NCI-H2081 (cell line): ENCODE results near the gene ADAP1.

ENCODE experiments used
- DNase-seq, 2 experiments: peaks; one replicate each; lab custom pipeline; 2025; lab: John Stamatoyannopoulos, UW

ADAP1 gene

DNA sequence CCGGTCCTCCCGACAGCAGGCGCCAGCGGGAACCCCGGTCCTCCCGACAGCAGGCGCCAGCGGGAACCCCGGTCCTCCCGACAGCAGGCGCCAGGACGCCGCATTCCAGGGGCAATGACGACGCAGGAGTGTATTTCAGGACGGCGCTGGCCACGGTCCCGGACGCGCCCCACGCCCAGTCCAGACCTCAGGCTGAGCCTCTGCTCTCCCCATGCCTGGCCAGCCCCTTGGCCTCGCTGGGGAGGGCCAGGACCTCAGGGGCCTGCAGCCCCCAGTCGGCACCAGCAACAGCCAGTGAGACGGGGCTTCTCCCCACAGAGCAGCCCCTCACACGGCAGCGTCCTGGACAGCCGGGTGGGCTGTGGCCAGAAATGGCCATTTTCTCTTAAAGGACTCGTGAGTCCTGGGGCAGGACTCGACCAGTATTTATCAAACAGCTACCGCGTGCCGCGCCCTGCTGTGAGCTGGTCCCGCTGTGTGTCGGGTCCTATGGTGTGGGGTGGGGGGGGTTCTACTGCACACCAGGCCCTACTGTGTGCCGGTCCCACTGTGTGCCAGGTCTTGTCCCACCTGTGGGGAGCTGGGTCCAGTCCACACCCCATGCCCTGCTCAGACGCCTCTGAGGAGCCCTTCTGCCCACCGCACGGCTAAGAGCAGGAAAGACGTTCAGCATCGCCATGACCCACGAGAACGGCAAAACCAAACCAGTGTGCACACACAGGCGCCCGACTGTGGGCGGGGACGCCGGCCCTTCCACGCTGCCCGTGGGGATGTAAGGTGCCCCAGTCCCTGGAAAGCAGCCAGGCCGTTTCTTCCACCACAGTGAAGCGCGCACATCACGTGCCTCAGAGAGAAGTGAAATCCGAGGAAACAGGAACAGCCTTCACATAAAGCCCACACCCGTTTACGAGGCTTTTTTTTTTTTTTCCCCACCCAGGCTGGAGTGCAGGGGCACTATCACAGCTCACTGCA, 44.8 kb downstream of the ADAP1 start:
- no peak for DNase-seq

DNA sequence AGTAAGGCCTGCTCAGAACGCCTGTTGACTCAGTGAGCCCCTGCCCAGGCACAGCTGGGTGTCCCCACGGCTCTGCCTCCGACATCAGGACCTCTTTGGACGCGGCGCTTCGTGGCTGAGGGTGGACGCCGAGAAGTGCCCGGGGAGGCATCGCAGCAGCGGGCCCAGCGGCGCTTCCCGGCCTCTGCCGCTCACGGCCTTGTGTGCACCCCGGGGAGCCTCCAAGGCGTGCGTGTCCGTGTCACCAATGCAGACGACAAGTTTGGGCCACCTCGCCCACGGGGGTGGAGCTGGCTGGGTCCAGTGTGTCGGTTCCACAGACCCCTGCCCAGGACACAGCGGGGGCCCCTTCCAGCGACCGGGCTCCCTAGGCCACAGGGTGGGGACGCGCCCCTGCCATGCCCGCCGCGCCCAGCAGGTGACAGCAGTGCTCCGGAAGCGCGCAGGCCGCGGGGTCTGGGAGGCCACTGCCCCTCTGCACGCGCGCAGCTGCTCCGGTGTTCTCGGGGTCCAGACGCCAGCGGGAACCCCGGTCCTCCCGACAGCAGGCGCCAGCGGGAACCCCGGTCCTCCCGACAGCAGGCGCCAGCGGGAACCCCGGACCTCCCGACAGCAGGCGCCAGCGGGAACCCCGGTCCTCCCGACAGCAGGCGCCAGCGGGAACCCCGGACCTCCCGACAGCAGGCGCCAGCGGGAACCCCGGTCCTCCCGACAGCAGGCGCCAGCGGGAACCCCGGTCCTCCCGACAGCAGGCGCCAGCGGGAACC, 45.7 kb downstream of the ADAP1 start:
- peak; percentile 21 to 29 for DNase-seq

DNA sequence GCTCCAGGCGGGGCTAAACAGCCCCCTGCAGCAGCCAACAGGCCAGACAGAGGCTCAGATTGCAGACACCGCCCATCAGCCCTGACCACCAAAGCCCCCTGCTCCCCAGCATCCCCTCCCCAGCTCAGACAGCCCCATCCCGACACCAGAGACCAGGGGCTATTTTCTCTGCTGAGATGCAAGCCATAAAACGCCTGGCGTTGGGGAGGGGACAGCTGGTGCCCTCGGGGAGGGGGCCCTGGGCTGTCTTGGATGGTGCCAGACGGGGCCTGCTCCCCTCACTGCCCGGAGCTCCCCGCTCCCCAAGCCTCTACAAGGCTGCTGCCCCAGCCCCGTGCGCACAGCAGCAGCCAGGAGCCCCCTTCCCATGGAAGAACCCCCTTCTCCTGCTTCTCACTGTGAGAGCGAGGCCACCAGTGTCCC, 46.3 kb downstream of the ADAP1 start:
- no peak for DNase-seq

DNA sequence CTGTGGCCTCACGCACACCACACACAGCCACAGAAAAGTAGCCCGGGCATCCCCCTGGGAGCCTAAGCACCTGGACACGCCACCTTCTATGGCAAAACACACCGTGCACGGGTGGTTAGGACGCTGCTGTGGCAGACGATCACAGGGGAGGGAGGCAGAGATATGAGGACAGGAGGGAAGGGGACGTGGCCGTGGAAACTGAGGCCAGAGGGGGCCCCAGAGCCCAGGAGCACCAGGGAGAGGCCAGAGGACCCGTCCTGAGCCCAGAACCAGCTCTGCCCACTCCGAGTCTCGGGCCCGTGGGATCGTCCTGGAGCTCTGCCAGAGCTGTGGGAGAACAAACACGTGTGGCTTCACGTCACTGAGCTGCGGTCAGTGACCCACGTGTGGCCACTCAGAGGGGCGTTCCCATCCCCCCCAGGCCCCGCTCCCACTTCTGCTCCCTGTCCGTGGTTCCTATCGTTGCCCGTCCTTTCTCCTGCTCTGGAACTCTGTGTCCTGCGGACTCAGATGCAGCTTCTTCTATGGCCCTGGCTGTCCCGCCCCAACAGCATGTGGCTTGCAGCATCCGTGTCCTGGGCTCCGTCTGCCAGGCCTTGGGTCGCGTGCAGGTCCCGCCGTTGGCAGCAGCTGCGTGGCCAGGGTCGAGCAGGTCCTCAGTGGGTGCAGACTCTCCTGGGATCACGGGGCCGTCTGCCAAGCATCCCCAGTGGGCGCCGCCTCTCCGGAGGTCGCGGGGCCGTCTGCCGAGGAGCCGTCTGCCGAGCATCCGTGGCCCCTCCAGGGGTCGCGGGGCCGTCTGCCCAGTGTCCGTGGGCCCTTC, 47.1 kb downstream of the ADAP1 start:
- no peak for DNase-seq

DNA sequence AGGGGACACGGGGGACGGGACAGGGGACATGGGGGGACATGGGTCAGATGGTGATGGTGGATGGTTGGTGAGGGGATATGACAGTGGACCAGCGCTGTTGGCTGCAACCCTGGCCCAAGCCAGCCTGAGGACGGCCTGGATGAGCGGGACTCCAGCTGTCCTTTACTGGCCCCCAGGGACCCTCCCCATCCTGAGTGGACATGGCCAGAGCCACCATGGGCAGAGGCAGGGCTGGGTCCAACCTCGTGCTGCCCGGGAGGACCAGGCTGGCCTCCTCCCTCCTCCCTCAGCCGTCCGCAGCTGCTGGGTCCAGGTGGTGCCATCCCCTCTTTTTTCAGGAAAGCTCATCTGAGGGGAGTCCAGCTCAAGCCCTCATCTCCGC, 47.7 kb downstream of the ADAP1 start:
- DNase-seq, result no peak

DNA sequence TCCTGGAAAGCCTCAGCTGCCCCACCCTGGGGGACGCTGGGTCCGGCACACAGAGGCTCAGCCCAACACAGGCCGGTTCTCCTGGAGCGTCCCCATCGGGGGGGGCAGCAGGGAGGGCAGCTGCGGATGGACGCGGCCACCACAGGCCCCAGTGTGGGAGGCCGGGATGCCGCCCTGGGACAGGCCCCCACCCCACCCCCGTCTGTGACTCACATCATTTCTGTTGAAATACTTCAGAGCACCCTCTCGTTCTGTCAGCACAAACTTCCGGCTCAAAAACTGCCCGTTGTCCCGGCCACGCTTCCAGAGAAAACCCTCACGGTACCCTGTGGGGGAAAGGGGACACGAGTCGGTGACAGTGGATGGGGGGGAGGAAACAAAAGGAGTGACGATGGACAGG, 49.6 kb downstream of the ADAP1 start:
- no peak for DNase-seq

DNA sequence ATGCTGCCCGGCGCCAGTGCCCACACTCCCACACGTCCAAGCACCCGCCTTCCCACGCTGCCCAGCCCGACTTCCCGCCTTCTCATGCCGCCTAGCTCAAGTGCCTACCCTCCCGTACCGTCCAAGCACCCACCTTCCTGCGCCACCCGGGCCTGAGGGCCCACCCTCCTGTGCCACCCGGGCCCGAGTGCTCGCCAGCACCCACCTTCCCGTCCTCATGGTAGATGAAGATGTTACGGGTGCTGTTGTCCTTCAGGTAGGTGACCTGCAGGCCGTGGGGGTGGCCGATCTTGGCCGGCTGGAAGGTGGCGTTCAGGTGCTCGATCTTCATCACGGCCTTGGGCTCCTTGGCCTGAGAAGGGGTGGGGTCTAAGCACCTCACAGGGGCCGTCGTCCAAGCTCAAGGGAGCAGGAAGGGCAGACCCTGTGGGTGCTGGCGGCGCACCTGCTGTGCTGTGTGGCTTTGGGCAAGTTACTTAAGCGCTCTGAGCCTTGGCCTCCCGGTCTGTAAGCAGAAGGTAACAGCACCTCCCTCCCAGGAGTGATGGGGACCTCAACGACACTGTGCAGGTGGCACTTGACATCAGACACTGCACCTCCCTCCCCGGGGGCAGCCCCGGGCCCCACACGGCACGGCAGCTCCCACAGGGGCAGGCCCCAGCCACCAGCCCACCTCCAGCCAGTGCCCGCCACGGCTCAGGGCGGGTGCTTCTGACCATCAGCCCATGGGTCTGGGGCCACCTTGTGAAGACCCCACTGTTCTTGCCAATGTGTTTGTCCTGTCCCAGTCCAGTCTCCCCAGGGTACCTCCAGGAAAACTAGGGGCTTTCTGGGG, 50.3 kb downstream of the ADAP1 start:
- no peak for DNase-seq

DNA sequence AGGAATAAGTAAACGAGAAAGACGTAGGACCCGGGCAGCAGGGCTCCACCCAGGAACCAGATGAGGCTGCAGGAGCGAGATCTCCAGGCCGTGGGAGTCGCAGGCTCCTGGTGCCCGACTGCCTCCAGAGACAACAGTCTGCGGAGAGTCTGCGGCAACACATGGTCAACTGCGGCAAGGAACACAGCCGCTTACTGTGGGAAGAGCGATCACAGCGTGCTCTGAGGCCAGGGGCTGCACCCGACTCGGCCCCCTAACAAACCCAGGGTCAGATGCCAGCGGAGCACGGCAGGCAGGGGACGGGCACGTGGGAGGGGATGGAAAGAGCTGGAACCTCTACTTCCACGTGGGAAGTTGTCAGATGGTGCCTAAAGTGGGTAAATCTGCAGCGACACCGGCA, 51.5 kb downstream of the ADAP1 start:
- no peak for DNase-seq

DNA sequence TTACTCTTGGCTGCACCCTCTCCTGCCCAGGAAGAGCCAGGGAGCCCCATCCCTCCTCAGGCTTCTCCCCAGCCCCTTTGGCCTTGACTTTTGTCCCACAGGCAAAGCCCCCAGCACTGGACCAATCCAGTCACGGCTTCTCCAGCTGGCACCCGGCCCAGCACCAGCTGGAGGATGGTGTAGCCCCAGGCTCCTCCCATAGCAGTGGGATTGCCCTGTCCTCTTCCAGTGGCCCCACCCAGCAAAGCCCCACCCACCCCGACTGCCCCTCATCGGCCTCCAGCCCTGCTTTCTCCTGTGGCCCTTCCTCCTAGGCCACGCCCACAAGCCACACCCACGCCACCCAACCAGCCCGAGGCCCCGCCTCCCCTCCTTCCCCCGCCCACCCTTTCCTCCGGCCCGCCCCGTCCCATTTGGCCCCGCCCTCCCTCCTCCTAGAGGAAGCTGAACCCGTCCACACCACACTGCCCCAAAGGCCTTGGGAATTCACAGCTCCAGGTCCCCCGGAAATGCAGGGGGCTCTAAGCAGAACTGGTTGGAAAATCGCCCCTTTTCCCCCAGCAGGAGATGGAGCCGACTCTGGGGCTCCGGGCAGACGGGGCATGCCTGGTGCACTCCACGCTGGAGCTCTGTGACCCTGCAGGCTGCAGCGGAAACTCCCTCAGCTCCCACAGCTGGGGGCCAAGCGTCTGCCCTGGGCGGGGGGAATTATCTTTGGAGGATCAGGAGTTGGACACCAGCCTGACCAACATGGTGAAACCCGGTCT, 52.9 kb downstream of the ADAP1 start:
- DNase-seq, result peak; percentile 52 to 55

DNA sequence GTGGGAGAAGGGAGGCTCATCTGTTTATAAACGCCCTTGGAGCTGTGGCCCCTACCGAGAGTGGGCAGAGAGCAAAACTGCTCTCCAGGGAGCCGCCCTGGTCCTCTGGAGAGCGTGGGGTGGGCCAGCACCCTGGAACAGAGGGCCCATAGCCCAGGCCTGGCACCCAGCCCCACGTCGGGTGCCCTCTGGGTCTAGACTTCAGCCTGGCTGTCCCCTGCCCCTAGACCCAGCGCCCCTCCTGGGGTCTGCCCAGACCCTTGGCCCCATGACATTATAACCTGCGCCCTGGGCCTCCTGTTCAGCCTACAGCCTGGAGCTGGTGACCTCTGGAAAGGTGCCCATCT, 53.5 kb downstream of the ADAP1 start:
- no peak for DNase-seq

DNA sequence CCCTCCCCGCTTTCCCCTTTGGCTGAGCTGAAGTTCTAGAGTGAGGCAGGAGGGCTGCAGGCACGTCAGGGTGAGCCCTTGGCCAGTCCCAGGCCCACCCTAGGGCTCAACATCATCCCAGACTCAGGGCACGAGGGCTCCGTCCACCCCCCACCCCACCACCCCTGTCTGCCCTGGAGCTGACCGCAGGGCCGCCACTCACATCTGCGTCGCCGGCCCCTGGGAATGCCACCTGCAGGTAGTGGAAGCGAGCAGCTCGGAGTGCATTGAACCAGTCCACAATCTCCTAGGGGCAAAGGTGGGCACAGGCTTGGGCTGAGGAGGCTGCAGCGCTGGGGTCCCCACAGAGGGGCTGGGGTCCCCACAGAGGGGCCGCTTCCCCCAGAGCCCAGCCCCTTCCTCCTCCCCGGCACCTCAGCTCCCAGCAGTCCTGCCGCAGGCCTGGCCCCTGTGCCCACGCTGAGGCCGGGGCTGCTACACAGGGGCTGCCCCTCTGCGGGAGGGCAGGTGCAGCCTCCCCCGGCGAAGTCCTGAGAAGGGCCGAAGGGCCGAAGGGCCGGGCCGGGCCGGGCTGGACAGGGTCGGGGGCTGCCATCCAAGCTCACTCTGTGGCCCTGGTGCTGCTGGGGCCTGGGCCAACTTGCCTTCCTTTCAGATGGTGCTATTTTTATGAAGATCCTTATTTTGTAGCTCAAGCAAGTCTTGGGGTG, 54.0 kb downstream of the ADAP1 start:
- DNase-seq, result no peak

DNA sequence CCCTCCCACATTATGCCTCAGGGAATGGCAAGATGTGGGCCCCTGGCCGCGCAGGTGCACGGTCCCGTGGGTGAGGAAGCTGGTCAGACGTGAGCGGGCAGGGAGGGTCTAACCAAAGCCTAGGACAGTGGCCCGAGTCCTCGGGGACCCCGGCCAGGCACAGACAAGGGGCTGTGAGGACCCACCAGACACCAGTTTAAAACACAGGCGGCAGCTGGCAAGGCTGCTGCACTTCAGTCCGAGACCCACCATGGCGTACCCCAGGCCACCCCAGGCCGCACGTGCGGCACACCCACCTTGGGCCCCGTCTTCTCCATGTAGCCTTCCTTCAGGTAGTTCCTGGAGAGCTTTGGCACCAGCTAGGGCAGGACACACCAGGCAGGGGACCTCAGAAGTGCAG, 54.7 kb downstream of the ADAP1 start:
- no peak for DNase-seq

DNA sequence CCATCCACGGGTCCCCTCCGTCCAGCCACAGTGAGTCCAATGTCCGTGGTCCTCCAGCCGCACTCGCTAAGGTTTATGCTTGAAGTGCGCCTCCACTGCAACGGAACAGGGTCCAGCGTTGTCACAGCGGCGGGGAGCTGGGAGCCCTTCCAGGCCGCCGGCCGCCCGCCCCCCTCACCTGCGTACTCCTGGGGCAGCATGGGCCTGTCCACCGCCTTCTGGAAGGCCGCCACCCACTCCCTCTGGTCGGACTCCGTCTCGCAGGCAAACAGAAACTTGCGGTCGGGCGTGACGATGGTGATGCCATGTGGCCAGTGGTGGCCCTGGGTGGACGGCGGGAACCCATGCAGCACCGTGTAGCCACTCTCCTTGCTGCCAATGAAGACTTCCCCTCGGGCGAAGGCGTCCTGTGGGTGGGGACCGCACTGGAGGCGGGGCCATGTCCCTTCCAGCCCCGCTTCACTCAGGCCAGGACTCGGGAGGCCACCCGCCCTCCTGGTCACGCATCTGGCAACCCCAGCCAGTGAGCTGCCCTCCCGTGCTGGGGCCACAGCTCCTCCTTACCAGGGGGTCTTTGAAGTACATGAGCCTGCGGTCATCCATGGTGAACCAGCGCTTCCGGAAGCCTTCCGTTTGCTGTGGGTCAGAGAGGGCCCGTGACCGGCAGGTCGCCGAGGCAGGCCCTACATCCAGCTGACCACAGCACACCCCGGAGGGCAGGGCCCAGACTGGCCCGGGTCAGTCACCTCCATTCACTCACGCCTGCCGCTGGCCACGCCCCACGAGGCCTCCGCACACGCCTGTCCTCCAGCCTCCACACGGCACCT, 55.4 kb downstream of the ADAP1 start:
- no peak for DNase-seq

DNA sequence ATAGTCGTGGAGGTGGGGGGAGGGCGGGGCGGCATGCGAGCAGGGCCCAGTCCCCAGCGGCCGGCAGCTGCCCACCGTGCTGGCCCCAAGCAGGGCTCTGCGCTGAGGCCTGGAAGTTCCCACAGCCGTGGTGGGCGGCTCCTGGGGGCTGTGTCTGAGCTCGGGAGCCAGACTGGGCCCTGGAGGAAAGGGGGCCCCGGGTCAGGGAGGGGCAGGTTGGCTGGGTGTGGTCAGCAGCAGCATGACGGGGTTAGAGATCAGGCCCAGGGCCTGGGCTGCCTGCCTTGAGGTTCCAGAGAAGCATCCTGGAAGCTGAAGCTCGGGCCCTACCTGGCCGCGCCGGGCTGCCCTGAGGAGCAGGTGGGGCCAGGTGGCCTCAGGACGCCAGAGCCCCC, 56.0 kb downstream of the ADAP1 start:
- DNase-seq, result no peak

DNA sequence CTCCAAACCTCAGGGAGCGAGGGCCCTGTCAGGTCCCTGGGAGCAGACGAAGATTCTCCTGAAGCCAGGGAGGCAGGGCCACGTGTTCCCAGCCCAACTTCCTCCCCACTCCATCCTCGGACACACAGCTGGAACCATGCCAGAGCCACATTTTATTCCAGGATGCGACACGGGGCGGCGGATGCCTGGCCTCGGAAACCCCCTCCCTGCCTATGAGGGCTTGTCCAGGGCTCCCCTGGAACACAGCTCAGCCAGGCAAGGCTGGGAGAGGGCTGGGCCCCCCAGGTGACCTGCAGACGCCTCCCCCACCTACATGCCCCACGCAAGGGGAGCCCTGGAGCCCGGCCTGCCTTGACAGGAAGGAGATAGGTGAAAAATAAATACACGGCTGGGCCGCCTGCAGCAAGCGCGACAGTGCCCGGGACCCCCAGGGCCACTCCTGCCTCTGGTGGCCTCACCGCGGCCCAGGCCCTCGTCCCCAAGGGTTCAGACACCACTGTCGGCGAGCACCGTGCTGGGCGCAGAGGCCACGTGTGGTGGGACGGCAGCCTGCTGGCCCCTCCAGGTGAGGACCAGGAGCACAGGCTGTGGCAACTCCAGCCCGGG, 56.6 kb downstream of the ADAP1 start:
- DNase-seq, result peak; percentile 12 to 24

DNA sequence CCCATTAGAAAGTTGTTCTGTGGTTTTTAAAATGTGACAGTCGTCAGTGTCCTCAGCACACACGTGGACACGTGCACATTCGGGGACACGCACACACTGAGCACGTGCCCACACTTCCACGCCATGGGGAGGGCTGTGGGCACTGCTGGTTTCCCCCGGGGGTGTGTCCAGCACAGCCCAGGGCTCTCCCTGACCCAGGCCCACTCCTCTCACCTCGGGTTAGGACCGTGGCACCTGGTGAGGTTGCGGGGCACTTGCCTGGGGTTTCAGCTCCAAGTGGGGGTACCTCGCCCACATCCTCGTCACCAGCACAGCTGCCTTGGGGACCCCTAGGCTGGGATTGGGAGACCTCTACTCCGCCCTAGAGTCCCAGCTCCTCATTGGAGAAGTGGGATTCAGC, 57.4 kb downstream of the ADAP1 start:
- no peak for DNase-seq

DNA sequence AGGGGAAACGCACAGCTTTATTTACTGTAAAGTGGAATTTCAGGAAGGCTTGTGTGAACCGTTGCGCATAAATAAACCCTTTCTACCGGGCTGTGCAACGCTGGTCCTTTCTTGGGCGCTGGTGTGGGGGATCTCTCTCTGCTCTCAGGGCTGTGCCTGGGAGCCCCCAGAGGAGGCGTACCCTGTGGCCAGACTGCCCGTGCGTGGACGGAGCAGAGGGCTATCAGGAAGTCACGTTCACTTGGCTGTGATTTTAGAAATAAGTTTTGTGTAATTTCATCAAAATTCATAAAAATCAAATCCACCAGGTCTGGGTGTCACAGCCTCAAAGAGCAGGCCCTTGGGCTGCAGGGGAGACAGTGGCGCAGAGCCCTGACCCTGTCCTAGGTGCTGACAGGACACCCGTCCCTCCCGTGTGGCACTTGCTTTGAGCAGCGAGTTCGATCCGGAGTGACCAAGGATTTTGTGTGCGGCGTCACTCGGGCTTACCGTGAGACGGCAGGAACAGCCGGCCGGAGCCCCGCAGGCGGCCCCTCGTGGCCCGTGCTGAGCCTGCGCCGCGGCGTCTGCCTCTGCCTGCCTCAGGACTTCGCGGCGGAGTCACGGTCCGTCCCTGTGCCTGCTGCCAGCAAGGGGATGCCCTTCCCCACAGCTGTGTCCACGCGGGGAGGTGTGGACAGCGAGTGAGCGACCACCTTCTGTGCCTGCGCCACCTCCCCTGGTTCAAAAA, 58.0 kb downstream of the ADAP1 start:
- DNase-seq, result no peak

DNA sequence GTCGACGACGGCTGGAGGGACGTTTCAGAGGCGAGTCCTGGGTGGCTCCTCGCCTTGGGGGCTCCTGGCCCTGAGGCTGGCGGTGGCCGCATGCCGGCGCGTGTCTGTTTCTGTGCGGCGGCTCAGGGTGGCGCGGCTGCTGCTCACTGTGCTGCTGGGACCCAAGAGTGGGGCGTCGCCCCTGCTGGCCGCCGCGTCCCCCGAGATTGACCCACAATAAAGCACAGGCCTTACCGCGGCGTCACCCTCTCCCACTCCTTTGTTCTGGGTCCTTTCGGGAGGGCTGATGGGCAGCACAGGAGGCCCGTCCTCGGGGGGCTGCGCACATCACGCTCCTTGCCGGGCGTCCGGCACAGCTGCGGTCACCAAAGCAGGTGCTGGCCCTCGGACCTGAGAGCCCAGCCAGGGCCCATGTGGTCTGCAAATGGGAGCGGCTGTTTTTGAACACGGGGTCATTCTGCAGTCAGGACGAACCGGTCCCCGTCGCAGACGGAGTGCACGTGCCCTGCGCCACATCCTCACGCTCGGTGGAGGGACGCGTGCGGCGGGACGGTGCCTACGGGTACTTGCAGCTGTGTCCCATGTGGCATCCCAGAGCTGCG, 58.9 kb downstream of the ADAP1 start:
- DNase-seq, result no peak
